Left hindlimb (tissue), 1 donor: Measurements from ENCODE around the gene COPS3.

Source experiments
- DNase-seq: peaks from one replicate; pipeline ENCODE4 v3.0.0-alpha.2; 2018

COPS3 gene

DNA sequence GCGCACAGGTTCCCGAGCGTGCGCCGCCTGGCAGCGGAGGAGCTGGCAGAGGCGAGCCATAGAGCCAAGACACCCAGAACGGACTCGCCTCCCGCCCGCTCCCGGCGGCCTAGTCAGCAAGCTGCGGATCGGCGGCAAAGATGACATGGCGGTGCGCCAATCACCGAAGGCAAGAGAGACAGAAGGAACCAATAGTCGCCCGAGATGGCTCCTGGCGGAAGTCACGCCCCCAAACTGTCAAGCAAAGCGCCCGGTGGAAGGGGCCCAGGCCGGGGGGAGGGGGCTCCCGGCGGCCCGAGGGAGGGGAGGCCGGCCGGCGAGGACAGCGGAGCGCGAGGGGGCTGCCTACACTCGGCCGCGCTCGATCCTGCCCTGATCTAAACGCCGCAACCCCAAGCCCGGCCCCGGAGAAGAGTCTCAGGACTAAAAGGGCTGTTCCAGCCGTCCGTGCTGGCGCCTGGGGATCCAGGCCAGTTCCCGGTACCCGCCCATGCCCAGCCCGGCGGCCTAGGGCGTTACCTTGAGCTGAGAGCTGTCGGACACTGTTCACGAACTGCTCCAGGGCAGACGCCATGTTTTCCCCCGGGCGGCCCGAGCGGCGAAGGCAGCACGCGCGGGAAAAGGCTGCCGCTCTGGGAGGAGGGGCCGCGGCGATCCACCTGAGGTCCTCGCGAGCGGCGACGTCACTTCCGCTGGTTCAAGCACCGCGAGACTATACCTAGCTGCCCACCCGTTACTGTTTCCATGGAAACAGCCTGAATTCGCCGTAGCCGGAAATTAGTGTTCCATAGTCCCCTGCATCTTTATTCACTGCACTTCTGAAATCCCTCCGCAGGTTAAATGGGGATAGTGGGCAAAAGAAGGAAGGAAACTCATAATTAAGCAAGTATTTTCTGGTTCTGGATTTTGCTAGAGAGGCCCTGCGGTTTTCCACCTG lies at the start of gene COPS3:
Gene COPS3 (minus strand): TSS at position 634 of the 937 bp plus-strand sequence. CDS start 60 bp downstream, at position 574.
- DNase-seq = peak; percentile 98

- no peak for DNase-seq
These were observed 47.2 kb upstream of the COPS3 start for GRCh38 chr17:17328251-17328650.

- DNase-seq = no peak
These were observed 45.3 kb upstream of the COPS3 start for GRCh38 chr17:17326275-17326875.

GRCh38 chr17:17325816-17326215 lies 44.8 kb upstream of the COPS3 start:
- DNase-seq = no peak

- no peak for DNase-seq
These were observed 44.2 kb upstream of the COPS3 start for GRCh38 chr17:17325228-17325627.

GRCh38 chr17:17324616-17325015 lies 43.6 kb upstream of the COPS3 start:
- DNase-seq = no peak

DNA sequence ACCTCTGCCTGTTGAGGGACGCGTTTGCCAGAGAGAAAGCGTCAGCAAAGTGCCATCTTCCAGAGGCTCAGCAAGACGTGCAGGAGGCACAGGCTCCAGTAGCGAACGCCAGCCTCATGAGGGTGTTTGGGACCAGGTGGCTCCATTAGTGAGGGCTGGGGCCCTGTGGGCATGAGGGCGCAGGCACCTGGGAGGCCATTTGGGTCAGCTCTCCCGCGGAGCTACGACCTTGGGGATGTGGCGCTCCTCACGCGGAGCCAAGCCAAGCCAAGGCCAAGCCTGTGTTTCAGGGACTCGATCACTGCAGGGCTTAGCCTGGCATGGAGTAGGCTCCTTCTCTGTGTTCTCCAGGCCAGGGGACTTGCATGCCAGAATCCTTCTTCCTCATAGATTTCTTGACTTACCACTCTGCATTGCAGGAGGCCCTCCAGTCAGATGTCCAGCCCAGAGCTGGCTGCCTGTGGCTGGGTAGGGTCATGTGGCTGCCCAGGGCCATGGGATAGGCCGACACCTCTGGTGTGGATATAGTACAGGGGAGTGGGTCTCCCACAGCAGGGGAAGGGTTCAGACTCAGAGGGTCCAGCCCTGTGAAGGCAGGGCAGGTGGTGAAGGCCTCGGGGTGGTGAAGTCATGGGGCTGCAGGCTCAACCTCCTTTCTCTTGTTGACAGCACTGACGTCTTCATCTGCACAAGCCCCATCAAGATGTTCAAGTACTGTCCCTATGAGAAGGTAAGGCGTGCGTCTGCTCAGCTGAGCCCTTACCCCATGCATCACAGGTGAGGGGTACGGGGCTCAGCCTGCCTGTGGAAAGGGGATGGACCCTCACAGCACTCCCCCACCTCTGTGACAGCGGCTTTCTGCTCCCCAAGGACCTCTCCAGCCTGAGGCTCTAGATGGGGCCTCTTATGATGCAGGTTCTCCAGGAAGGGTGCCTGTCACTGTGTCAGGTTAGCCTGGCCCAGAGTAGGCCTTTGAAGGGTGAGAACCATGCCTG lies 41.8 kb upstream of the COPS3 start:
- no peak for DNase-seq

- no peak for DNase-seq
These were observed 40.4 kb upstream of the COPS3 start for GRCh38 chr17:17321356-17322025.

DNA sequence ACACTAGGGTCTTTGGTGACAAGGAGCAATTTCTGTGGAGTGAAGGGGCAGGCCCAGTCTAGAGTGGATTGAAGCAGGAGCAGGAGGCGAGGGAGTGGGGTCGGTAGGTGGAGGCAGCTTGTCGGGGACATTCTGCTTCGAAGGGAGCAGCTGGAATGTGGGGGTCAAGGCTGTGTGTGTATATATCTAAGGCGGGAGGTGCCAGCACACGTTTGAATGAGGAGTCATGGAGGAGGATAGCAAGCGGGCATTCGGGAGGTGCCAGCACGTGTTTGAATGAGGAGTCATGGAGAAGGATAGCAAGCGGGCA lies 39.8 kb upstream of the COPS3 start:
- DNase-seq = no peak

GRCh38 chr17:17320188-17320910 lies 39.3 kb upstream of the COPS3 start:
- DNase-seq = no peak

GRCh38 chr17:17315142-17315821 lies 34.2 kb upstream of the COPS3 start:
- DNase-seq = no peak

- DNase-seq = no peak
These were observed 33.5 kb upstream of the COPS3 start for GRCh38 chr17:17314501-17315071.

DNA sequence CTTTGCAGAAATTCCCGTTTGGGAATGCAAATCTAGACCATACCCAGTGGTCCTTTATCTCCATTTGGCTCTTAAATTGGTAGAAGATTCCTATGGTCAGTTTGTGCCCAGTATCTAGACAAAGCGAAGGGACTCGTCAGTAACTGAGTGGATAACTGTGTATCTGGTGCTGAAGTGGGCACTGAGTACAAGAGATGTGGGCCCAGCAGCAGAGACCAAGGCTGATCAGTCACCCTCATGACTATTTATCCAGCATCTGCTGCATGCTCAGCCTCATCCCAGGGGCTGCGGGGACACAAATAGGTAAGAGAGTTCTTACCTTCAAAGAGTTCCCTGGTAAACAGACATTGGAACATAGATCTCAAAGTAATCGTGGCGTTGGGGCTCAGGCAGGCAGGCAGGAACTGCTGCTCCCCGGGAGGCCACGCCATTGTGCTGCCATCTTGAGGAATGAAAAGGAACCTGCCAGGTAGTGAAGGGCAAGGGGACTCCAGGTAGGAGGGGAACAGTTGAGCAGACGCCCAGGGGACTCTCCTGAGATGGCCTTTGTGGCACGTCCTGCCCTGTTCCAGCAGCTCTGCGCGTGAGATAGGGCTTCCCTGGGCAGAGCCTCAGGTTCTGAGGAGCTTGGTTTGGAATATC lies 32.4 kb upstream of the COPS3 start:
- no peak for DNase-seq

GRCh38 chr17:17309356-17309755 lies 28.3 kb upstream of the COPS3 start:
- no peak for DNase-seq

DNA sequence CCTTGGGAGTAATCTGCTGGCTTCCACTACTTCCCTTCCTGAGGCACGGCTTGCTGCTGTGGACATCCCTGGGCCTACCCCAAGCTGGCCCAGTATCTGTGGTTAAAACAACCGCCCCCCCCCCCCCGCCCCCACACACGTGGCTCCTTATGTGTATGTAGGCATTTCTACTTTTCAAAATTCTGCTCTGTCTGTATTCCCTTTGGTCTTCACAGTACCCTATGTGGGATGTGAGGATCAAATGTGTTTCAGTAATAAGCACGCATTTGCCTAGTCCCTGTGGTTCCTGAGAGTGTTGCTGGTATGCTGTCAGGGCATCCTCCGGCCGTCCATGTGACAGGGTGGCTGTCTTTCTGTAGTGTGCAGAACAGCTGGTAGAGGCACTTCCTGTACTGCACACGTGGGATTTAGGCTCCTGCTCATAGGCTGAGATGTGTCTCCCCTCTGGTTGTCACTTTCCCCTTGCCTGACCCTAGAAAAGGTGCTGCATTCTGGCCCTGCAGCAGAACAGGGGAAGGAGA lies 24.3 kb upstream of the COPS3 start:
- peak; percentile 39 for DNase-seq

- DNase-seq = no peak
These were observed 23.5 kb upstream of the COPS3 start for GRCh38 chr17:17304521-17304985.

DNA sequence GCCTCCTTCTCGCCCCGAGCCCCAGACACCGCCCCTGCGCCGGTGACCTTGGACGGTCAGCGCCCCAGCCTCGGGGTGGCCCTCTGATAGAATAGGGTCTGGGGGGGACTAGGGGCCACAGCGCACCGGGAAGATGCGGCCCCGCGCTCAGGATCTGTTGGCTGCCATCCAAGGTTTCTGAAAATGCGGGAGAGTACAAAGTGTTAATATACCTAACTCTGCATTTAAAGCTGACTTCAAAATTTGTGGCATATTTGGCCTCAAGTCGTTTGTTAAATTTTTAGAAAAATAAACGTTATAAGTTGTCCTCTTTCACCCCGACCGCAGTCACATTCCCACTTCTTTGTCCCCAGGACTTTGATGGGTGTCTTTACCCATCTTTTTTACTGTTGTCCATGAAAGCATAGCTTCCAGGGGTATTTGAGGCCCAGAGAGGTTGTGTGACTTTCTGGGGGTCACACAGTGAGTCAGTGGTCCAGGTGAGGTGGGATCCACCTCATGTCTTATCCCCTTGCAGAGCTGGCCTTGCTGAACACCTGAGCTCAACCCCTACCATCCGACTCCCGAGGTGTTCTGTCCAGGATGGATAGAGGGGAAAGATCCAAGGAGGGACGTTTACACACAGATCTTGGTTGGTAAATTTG lies 22.9 kb upstream of the COPS3 start:
- DNase-seq = no peak

GRCh38 chr17:17303010-17303846 lies 22.2 kb upstream of the COPS3 start, which contains the start of gene NT5M:
Gene NT5M (plus strand): TSS chr17:17303373. CDS start chr17:17303551, 178 bp downstream.
- peak; percentile 78 for DNase-seq
